GM18868 (cell line): ENCODE results near the gene LCOR.
"Not testable (repeated sequence)": the region's sequence is repeated elsewhere in the genome, so short reads cannot be mapped to it uniquely, and the experiment has no call there.

Experiments
- ATAC-seq: cut with Tn5 transposase; IDR thresholded peaks from one replicate; pipeline ENCODE4 v1.9.1; 2021; ENCODE audit warnings: mild to moderate bottlenecking, moderate library complexity; ENCODE audit not compliant: unreplicated experiment

The LCOR gene

DNA sequence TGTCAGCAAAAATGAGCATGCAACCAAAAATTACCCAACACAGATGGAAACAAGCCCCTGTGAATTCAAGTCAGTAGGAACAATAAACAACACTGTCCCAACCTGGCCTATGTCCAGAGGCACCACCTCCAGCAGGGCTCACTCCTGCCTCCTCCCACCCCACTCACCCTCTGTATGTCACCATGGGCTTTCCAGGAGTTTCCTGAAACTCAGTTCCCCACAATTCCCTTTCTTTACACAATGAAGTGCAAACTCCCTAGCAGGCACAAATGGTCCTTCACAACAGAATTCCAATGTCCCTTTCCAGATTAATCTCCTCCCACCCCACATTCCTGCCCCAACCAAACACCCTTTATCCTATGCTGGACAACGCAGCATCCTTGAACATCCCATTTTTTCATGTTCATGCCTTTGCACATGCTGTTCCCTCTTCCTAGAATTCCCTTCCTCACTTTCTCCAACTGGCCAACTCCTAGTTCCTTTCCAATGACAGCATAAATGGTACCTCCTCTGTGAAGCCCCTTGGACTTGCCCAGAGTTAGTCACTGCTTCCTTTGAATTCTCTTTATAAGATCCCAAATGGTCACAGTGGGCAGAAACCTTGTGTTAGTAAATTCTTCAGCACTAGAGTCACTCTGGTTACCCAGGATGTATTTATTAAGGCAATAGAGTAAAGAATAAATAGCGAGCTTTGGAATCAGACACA, 196.2 kb downstream of the LCOR start:
- no peak for ATAC-seq

GRCh38 chr10:97028832-97029178, 196.7 kb downstream of the LCOR start:
- ATAC-seq, result no peak

GRCh38 chr10:97029271-97029670, 197.2 kb downstream of the LCOR start:
- ATAC-seq, result no peak

DNA sequence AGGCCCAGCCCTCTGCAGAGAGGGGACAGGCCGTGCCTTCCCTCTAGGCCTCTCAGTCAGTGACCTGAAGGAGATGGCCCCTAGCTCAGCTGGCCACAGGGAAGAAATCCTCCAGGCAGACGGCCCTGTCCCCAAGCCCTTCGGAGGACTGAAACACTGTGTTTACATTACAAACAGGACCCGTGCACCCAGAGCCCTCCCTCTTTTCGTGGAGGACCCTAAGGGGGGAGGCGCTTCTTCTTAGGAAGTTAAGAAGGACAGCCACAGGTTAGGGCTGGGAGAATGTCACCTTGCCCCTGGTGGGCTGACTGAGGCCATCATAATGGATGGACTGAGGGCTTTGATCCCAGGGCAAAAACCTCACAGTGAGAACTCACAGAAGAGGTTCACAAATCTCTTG, 198.8 kb downstream of the LCOR start:
- ATAC-seq, result no peak

GRCh38 chr10:97031459-97031858, 199.4 kb downstream of the LCOR start:
- no peak for ATAC-seq

GRCh38 chr10:97032624-97033023, 200.5 kb downstream of the LCOR start:
- no peak for ATAC-seq

GRCh38 chr10:97033841-97034240, 201.7 kb downstream of the LCOR start:
- ATAC-seq, result not testable (repeated sequence)

DNA sequence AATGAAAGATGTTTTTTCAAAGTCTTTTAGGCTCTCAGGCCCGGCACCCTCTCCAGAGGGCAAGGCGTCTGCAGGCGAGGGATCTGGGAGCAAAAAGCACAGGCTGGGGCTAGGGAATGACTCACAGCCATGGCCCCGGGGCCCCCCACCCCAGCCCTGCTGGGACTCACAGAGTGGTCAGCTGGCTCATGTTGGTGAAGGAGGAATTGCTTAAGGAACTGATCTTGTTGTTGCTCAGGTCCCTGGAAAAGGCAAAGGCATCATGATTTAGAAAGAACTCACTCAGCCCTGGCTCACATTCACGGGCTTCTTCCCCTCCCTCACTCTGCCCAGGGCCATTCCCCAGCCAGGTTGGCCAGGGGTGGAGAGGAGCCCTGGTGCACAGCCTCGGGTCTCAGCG, 202.2 kb downstream of the LCOR start:
- ATAC-seq, result no peak

GRCh38 chr10:97034958-97035769, 203.1 kb downstream of the LCOR start:
- no peak for ATAC-seq

- peak; percentile 81 for ATAC-seq
Observed at GRCh38 chr10:97037365-97038361, 205.6 kb downstream of the LCOR start.

DNA sequence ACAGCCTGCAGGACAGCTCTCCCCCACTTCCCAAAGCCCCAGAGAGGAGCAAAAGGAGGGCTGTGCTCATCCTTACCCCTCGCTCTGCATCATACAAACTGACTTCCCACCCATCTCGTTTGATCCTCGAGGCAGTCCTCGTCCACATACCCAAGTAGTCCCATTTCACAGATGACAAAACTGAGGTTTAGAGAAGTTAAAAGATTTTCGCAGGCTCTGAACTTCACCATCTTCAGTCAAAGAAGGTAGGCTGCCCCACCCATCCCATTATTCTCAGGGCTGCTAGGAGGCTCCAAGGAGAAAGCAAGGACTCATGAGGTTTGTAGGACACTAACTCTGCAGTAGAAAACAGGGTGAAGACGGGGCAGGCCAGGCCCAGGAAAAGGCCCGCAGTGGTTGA, 206.6 kb downstream of the LCOR start:
- no peak for ATAC-seq

DNA sequence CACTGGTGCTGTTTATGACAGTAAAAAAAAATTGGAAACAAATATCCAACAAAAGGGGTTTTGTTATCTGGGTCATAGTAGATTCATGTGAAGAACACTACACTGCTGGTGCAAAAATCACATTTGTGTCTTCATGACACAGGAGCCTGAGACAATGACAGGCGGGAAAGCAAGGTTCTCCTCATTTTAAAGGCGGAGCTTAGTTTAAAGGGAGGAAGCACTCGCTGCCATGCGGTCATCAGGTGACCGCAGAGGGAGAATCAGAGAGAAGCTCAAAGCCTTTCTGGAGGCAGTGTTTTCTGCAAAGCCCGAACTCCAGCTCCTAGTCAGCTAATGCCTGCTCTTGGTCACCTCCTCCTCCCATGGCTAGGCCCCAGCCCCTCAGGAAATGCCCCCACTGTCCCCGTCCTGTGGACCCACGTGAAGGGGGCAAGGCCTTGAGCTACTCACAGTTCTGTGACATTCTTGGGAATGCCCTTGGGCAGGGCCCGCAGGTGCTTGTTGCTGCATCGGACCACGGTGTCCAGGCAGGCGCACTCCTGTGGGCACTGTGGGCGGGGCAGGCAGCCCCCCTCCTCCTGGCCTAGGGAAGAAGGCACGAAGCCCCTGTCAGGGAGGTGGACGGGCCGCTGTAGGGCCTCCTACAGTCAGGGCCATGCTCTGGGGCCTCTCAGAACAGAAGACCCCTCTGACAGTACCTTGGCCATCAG, 207.6 kb downstream of the LCOR start:
- ATAC-seq, result no peak

DNA sequence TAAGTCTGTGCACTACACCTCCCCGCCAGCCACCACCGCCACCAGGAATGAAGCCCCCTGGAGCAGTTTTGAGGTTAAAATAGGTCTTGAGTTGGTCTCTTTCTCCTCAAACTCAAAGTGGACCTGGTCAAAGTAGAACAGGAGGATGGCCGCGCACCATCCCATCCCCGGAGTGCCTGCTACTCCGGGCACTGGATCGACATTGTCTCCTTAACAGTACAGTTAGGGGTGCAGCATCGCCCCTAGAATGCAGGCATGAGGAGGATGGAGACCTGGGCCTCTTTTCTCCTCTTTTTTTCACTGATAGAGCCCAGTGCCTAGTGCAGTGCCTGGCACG, 208.1 kb downstream of the LCOR start:
- no peak for ATAC-seq

DNA sequence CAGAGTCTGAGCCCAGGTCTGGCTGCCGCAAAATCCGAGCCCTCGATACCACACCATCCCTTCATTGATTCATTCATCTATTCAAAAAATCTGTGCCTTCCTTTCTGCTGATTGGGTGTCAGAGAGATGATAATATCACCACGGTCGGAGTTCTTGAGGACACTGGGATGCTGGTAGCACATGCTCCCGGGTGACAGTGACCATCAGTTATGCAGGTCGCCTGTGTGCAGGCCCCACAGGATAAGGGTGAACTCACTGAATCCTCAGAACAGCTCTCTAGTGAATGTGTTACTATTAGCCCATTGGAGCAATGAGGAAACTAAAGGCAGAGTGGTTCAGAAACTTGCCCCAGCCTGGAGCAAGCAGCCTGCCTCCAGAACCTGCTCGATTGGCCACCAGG, 208.6 kb downstream of the LCOR start:
- ATAC-seq, result no peak

GRCh38 chr10:97042081-97042480, 210.0 kb downstream of the LCOR start:
- ATAC-seq, result no peak

DNA sequence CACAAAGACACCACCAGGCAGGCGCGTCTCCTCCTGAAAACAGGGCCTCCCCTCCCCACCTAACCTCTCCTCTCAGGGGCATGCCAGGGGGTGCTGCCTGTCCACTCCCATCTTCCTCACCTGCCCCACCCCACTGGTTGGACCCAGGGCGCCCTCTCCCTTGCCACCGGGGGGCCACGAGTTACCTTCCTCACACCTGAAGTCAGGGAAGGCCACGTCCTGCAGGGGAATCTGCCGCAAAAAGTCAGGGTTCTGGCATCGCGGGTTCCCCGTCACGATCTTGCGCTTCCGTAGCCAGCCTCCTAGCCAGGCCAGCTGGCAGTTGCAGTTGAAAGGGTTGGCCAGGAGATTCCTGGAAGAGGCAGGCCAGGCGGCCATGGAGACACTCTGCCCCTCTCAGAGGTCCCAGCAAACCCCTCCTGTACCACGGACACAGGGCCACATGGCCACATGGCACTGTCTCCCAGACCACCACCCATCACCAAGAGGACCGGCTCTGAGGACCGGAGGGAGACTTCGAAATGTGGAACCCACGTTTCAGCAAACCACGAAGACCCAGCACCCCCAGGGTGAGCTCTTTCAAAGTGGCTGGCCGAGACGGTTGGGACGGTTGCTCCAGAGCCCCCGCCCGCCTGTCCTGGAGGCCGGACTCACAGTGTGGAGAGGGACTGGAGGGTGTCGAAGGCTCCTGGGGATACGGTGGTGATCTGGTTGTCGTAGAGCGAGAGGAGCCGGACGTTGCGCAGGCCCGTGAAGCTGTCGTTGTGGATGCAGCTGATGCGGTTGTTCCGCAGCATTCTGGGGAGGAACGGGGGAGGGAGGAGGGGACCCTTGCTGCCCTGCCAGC, 210.8 kb downstream of the LCOR start:
- ATAC-seq, result no peak

- no peak for ATAC-seq
Observed at GRCh38 chr10:97043563-97043855, 211.4 kb downstream of the LCOR start.
